Upper lobe of right lung (tissue), 1 donor: Measurements from ENCODE around the gene UQCR11. TPM values are rescaled to one million over a fixed set of nuclear protein-coding genes. Genes with fewer than 3 reads are reported as not detected.
A peak's percentile ranks its signal among the peaks of the same experiment; 100 is the strongest.

Experiments
- ATAC-seq: fragments of 200-7000 bp; cut with Tn5 transposase; one replicate; pipeline ENCODE4 v1.9.1; 2020; ENCODE audit warnings: mild to moderate bottlenecking, moderate library complexity
- DNase-seq: peaks from one replicate; pipeline ENCODE4 v3.0.0-alpha.2; 2020
- H3K27ac ChIP-seq: fragments of 200-600 bp; one replicate; pipeline ENCODE4 v1.8.0; 2022
- H3K27me3 ChIP-seq: fragments of 200-600 bp; one replicate; pipeline ENCODE4 v1.8.0; 2022; ENCODE audit warnings: mild to moderate bottlenecking
- H3K36me3 ChIP-seq: fragments of 200-600 bp; one replicate; pipeline ENCODE4 v1.8.0; 2022
- H3K4me1 ChIP-seq: fragments of 200-600 bp; one replicate; pipeline ENCODE4 v1.8.0; 2022
- H3K4me3 ChIP-seq: fragments of 200-600 bp; one replicate; pipeline ENCODE4 v1.8.0; 2022; ENCODE audit warnings: mild to moderate bottlenecking
- H3K9me3 ChIP-seq: fragments of 200-600 bp; one replicate; pipeline ENCODE4 v1.8.0; 2022
- CTCF ChIP-seq: fragments of 200-600 bp; IDR thresholded peaks from one replicate; pipeline ENCODE4 v1.8.0; 2022; ENCODE audit warnings: antibody characterized with exemption
- intact Hi-C: fragments of 100-400 bp; cut with DNase I; formaldehyde crosslinking; loops from one replicate; pipeline ENCODE4 v1.11.0; 2022
- total RNA-seq: library from RNA; stranded (reverse); fragmentation: NEBNext Ultra II Directional; extraction: Animal tissue kit (Norgen Biotek cat#: 25700); gene quantifications from one replicate; pipeline ENCODE4 v1.2.1, GENCODE V29; 2021
- donor health status: DM: no; HTN: yes; CAD: no; lungs with severe emphysema.

UQCR11 gene
- total RNA-seq, 1 donor from 2014 or later, result 167 TPM

- peak within 1 kb of the TSS; percentile 78 for H3K27ac ChIP-seq
- no peaks in the 10 kb centered on the region for H3K9me3 ChIP-seq
- TF ChIP-seq CTCF, result no peak
- intact Hi-C loops, result no loop called here
- DNase-seq (peak; percentile 89), ATAC-seq (peak; percentile 87)
- no peaks in the 10 kb centered on the region for H3K27me3 ChIP-seq
- peaks cover 4% of the 10 kb centered on the region for H3K4me1 ChIP-seq
- peak within 1 kb of the TSS; percentile 65 for H3K4me3 ChIP-seq
- H3K36me3 ChIP-seq, result no peaks in the 10 kb centered on the region
These were observed 36.8 kb downstream of the UQCR11 start, which contains the start of gene MEX3D for GRCh38 chr19:1568320-1569019. Gene MEX3D (minus strand): TSS chr19:1568325. CDS start chr19:1568058, 267 bp downstream.

GRCh38 chr19:1567848-1568227 is 37.4 kb downstream of the UQCR11 start:
- intact Hi-C loops, result no loop called here
- no peak for DNase-seq

GRCh38 chr19:1567116-1567847 is 38.0 kb downstream of the UQCR11 start:
- no peaks in the 10 kb centered on the region for H3K36me3 ChIP-seq
- H3K9me3 ChIP-seq, result no peaks in the 10 kb centered on the region
- no peak for TF ChIP-seq CTCF
- H3K4me1 ChIP-seq, result peaks cover 4% of the 10 kb centered on the region
- ATAC-seq (no peak), DNase-seq (peak; percentile 74)
- intact Hi-C loops, result no loop called here
- no peaks in the 10 kb centered on the region for H3K27me3 ChIP-seq
- peak overlapping the region; percentile 65 for H3K4me3 ChIP-seq
- peak overlapping the region; percentile 78 for H3K27ac ChIP-seq

More at GRCh38 chr19:1567848-1568227, 37.4 kb downstream of the UQCR11 start:
- no peak for TF ChIP-seq CTCF
- Histone ChIP-seq H3K27ac (no peak overlapping the region), H3K4me3 (no peak overlapping the region), H3K4me1 (peaks cover 4% of the 10 kb centered on the region), H3K36me3 (no peaks in the 10 kb centered on the region), H3K9me3 (no peaks in the 10 kb centered on the region), H3K27me3 (no peaks in the 10 kb centered on the region)
- ATAC-seq, result no peak

GRCh38 chr19:1566392-1567115 is 38.7 kb downstream of the UQCR11 start:
- Histone ChIP-seq H3K9me3 (no peaks in the 10 kb centered on the region), H3K27ac (peak overlapping the region; percentile 78), H3K4me3 (peak overlapping the region; percentile 65), H3K4me1 (peaks cover 4% of the 10 kb centered on the region), H3K36me3 (no peaks in the 10 kb centered on the region), H3K27me3 (no peaks in the 10 kb centered on the region)
- DNase-seq (peak; percentile 82), ATAC-seq (peak; percentile 83)
- no peak for TF ChIP-seq CTCF
- intact Hi-C loops, result no loop called here

- intact Hi-C loops, result no loop called here
- TF ChIP-seq CTCF, result no peak
- DNase-seq, result no peak
- Histone ChIP-seq H3K36me3 (no peaks in the 10 kb centered on the region), H3K27ac (no peak overlapping the region), H3K4me1 (no peaks in the 10 kb centered on the region), H3K9me3 (no peaks in the 10 kb centered on the region), H3K27me3 (no peaks in the 10 kb centered on the region), H3K4me3 (no peak overlapping the region)
- no peak for ATAC-seq
These were observed 42.0 kb downstream of the UQCR11 start for GRCh38 chr19:1563251-1563650.
